Activated effector memory CD4-positive, alpha-beta T cell treated with Interleukin-2 at 50 U/mL for 16 hours (primary cell): ENCODE results near the gene AXL.

Experiments
- DNase-seq: peaks from one replicate; pipeline ENCODE4 v3.0.0-alpha.2; 2020

AXL gene

DNA sequence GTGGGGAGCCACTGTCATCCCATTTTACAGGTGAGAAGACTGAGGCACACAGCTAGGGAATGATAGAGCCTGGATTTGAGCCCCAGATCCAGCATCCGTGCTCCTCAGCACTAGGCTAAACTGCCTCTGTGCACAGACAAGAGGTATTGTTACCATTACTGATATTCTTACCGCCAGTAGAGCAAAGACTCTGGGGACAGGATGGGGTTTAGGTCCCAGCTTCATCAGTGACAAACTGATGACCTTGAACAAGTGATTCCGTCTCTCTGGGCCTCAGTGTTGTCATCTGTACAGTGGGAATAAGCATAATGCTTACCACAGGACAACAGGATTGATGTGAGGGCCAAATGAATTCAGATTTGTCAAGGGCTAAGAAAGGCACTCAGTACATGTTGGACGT, 16.5 kb downstream of the AXL start:
- no peak for DNase-seq

GRCh38 chr19:41238244-41238643, 19.2 kb downstream of the AXL start:
- DNase-seq: no peak

DNA sequence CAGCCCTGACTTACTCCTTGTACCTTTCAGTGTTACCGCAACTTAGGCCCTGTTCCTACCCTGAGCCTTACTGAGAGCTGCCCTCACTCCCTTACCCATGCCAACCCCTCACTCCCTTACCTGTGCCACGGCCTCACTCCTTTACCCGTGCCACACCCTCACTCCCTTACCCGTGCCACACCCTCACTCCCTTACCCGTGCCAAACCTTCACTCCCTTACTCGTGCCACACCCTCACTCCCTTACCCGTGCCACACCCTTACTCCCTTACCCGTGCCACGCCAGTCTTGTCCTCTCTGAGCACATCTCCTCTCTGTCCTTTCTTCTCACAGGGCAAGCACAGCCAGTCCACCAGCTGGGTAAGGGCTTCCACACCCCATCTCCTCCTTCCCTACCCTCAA, 20.3 kb downstream of the AXL start:
- DNase-seq: no peak

- DNase-seq: no peak
Observed at GRCh38 chr19:41239961-41240574, 21.0 kb downstream of the AXL start.

GRCh38 chr19:41241859-41242258, 22.8 kb downstream of the AXL start:
- no peak for DNase-seq

- no peak for DNase-seq
Observed at GRCh38 chr19:41244117-41244516, 25.1 kb downstream of the AXL start.

- DNase-seq: no peak
Observed at GRCh38 chr19:41245843-41246242, 26.8 kb downstream of the AXL start.

DNA sequence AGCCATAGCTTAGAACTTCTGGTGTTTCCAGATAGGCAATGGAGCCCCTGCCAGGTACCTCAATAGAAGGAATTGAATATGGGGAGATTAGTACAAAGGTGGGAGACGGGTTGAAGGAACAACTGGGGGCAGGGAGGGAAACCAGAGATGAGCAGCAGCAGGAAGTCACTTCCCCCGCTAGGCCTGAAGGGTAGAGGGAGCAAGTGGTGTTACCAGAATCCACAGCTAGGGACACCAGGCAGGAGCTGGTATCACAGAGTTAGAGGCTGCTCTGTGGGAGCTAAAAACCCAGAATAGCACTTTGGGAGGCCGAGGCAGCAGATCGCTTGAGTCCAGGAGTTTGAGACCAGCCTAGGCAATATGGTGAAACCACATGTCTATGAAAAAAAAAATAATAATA, 29.9 kb downstream of the AXL start:
- DNase-seq: no peak

DNA sequence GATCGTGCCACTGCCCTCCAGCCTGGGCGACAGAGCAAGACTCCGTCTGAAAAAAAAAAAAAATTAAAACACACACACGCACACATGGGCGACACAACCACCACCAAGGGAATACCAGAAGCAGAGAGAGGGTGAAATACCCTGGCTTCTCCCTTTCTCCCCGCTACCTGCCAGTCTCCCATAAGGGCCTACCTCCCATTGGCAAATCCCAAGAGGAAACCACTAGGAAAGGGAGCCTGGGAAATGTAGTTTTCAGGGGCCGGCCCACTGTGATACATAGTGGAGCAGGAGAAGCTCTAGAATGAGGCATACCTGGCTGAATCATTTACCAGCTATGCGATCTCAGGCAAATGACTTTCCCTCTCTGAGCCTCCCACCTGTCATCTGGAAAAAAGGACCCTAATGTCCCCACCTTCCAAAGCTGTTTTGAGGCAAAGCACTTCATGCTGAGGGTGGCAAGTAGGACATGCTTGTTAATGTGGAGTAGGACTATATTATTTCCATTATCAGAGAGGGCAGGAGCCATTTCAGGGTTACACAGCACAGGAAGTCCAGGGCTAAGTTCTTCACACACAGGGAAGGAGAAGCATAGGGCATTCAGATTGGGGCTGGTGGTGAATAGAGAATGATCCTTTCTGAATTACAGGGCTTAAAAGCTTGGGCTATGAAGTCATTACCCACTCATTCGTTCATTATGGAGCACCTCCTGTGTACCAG, 30.8 kb downstream of the AXL start:
- no peak for DNase-seq

DNA sequence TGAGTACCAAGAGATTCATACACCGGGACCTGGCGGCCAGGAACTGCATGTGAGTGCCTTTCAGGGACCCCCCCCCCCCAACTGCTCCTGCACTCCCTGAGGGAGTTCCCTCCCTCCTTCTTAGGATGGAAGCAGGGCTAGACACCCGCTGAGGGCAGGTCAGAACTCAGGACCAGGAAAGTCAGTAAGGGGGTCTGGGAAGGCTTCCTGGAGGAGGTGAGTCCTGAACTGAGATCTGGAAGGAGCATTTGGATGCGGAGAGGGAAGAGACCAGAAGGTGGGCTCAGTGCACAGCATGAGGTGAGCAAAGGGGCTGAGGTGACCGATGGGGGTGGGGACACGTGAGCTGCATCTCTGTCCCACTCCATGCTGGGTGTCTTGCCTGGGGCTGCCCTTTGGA, 34.6 kb downstream of the AXL start:
- DNase-seq: no peak

DNA sequence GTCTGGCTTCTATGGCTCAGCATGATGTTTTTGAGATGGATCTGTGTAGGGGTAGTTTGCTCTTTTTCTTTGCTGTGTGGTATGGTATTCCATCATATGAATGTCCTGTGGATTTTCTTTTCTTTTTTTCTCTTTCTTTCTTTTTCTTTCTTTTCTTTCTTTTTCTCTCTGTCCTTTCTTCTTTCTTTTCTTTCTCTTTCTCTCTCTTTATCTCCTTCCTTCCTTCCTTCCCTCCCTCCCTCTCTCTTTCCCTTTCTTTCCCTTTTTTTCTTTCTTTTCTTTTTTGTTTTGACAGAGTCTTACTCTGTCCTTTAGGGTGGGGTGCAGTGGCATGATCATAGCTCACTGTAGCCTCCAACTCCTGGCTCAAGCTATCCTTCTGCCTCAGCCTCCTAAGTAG, 36.1 kb downstream of the AXL start:
- DNase-seq: no peak

- no peak for DNase-seq
Observed at GRCh38 chr19:41261474-41262190, 42.6 kb downstream of the AXL start.

DNA sequence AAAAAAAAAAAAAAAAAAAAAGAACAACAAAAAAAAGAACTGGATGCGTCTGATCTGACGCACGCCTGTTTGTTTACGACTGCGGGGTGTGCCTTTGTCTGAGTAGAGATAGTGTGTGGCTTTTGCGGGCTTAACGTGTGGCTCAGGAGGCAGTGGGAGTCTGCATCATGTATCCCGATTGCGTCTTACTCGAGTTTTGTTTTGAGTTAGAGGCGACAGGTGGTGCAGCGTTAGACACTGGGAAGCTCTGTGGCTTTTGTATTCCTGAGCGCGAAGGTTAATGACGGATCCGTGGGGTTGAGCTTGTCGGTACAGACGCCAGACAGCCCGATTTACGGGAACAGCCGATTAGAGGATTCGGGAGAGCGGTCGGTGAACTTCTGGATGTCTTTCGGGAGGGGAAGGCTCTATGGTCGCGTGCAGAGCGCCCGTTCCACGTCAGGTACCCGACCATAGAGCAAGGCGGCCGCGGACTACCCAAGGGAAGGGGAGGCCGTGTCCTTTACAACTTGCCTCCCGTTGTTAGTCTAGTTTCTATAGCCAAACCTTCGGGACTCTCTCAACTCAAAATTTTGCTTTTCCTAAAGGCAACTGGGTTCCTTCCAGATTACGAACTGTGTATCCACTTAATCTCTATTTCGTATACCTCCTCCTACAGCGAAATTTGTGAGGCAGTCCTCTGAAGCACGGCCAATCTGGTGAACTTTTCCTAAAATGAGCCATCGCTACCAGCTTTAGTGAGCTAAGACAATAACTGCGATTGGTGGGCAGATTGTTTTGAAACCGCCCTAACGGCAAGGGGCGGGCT, 44.2 kb downstream of the AXL start:
- peak; percentile 74 for DNase-seq

- DNase-seq: peak; percentile 99
Observed at GRCh38 chr19:41263850-41264580, 45.0 kb downstream of the AXL start, which contains the start of gene HNRNPUL1. TSS of gene HNRNPUL1 (plus strand) at chr19:41264372. CDS start at chr19:41264504, 132 bp downstream.

DNA sequence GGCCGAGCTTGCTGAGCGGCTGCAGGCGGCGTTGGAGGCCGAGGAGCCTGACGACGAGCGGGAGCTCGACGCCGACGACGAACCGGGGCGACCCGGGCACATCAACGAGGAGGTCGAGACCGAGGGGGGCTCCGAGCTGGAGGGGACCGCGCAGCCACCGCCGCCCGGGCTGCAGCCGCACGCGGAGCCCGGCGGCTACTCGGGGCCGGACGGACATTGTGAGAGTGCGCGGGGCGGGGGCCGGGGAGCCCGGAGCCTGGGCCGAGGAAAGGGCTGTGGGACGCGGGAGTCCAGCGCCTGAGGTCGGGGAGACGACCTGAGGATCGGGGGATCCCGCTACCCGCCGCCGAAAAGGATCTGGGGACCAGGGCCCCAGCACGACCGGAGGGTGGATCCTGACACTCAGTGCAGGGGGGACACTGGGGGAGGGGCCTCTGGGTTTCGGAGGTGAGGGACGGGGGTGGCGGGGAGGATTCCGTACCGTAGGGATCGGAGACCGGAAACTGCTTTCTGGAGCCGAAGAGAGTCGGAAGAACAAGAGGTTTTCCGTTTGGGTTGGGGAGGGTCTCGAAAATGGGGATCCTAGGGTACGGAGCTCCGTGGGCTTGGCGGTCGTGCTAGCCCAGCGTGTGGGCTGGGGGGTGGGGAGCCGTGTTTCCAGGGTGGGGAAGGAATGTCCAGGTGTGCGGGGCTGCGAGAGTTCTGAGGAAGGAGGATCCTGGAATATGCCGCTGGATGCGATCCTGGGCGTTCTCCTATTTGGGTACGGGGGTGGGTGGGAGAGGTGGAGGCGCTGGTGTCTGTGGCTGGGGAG, 45.8 kb downstream of the AXL start:
- DNase-seq: peak; percentile 37

DNA sequence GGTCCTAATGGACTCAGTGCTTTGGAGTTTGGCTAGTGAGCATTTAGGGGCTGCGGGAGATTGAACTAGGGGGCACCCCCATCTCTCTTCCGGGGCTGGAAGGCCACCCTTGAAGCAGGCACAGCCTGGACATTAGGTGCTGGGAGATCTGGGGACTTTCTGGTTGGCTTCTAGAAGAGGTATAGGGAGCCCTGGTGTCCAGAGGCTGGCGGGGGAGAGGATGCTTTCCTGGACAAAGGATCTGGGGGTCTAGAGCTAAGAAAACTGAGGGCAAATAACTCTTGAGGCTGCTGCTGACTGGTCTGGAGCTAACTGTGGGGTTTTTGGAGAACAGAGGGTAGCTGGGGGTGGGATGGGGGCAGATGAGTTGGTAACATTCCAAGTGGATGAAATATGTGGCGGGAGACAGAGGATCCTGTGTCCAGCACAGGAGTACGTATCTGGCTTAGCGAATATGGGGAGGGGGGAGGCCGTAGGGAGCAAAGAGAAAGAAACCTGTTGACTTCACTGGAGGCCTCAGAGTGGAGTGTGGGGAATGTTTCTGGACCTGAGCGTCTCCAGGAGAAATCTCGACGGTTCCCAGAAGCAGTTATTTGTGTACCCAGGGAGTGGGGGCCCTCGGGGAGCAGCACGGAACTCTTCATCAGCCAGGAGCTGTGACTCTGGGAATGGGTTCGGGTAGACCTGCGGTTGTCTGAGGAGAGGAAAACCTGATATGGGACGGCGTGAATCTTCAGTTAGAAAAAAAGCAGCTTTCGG, 46.6 kb downstream of the AXL start:
- DNase-seq: no peak

DNA sequence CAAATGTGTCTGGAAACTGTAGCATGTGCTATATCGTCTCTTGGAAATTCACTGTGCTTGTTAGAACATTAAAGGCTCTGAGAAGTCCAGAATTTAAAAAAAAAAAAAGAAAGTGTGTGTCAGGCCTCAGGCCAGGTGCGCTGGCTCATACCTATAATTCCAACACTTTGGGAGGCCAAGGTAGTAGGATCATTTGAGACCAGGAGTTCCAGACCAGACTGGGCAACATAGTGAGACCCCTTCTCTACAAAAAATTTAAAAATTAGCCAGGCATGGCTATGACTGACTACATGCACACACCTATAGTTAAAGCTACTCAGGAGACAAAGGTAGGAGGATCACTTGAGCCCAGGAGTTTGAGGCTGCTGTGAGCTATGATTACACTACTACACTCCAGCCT, 50.0 kb downstream of the AXL start:
- no peak for DNase-seq

DNA sequence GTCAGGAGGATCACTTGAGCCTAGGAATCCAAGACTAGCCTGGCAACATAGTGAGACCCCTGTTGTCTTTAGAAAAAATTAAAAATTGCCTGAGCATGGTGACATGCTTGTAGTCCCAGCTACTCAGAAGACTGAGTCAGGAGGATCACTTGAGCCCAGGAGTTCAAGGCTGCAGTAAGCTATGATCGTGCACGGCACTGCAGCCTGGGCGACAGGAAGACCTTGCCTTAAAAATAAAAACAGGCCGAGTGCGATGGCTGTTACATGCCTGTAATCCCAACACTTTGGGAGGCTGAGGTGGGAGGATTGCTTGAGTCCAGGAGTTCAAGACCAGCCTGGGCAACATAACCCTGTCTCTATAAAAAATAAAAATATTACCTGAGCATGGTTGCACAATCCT, 50.5 kb downstream of the AXL start:
- no peak for DNase-seq

DNA sequence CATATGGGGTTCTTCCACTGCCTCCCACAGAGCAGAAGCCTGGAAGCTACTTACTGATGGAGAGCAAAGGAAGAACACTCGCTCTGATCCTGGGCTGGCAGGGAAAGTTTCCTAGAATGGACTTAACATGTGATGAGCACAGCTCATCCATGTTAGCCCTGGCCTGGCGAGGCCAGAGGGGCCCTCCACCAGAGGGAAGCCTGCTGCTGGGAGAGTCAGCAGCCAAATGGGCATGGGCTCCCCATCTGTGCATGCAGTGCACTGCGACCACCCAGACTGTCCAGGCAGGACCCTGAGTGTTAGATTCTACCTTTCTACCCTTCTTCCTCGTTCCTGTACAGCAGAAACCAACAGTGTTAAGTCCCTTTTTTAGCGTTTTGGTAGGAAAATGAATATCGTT, 54.1 kb downstream of the AXL start:
- DNase-seq: no peak

DNA sequence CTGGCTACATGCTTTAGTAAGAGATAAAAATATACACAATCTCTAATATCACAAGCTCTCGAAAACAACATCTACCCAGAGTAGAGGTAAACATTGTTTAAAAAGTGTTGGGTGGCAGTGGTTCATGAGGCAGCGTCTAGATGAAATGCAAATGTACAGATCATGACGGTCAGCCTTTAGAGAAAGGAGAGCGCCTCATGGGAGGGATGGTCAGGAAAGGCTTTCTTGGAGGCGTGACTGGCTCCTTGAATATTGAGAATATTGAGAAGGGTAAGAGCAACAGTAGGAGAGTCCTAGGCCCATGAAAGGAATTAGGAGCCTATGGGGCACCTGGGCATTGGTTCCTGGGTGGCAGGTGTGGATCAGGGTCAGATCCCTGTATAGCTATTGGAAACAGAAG, 55.8 kb downstream of the AXL start:
- no peak for DNase-seq

GRCh38 chr19:41276231-41276630, 57.2 kb downstream of the AXL start:
- DNase-seq: no peak
